Right lobe of liver (tissue), 6 donors: ENCODE results near the gene CCDC191. TPM values are rescaled to one million over a fixed set of nuclear protein-coding genes. Genes with fewer than 3 reads are reported as not detected.

Experiments
- ATAC-seq, 4 donors: fragments of 200-7000 bp; cut with Tn5 transposase; one replicate each; pipeline ENCODE4 v1.9.1; 2020; ENCODE audit warnings: mild to moderate bottlenecking in 4 of 4, moderate library complexity in 4 of 4
- DNase-seq, 3 donors: peaks; one replicate each; pipeline ENCODE4 v3.0.0-alpha.2; 2020
- H3K27ac ChIP-seq, 3 donors: fragments of 200-600 bp; one replicate each; pipeline ENCODE4 v1.8.0; 2022
- H3K27me3 ChIP-seq, 2 donors: fragments of 200-600 bp; one replicate each; pipeline ENCODE4 v1.8.0; 2022
- H3K36me3 ChIP-seq, 4 donors: fragments of 200-600 bp; sonication (generic) in 1 of 4; one replicate each; pipeline versions ENCODE4 v1.5.1 to v1.8.0; 2017 to 2022; ENCODE audit warnings: control low read depth in 1 of 4
- H3K4me1 ChIP-seq, 4 donors: fragments of 200-600 bp; sonication (generic) in 1 of 4; one replicate each; pipeline versions ENCODE4 v1.5.1 to v1.8.0; 2017 to 2022; ENCODE audit warnings: control low read depth in 1 of 4
- H3K4me3 ChIP-seq, 3 donors: fragments of 200-600 bp; one replicate each; pipeline ENCODE4 v1.8.0; 2022
- H3K9me3 ChIP-seq, 4 donors: fragments of 200-600 bp; sonication (generic) in 1 of 4; one replicate each; pipeline versions ENCODE4 v1.5.1 to v1.8.0; 2017 to 2022; ENCODE audit warnings: control low read depth in 1 of 4
- POLR2A ChIP-seq: fragments of 450-650 bp; IDR thresholded peaks from one replicate; pipeline ENCODE4 v1.6.1; 2017; ENCODE audit warnings: antibody characterized with exemption, mild to moderate bottlenecking
- WGBS: methylation state at CpG from one replicate; pipeline ENCODE4 v1.1.6; 2018; ENCODE audit warnings: low coverage, low lambda C conversion rate; ENCODE audit not compliant: insufficient coverage; ENCODE audit errors: missing lambda C conversion rate; 5-methylcytosine and 5-hydroxymethylcytosine counted together
- intact Hi-C, 2 donors: fragments of 100-400 bp; cut with DNase I; formaldehyde crosslinking; loops; one replicate each; pipeline versions ENCODE4 v1.11.2 to v1.14.1; 2022
- total RNA-seq, 6 experiments: library from RNA; depleted of rRNA in 2 of 6; stranded (reverse); fragments of >200 nt in 2 of 6; fragmentation: NEBNext Ultra II Directional in 3 of 6; extraction: Animal tissue kit (Norgen Biotek cat#: 25700) in 3 of 6; gene quantifications; one replicate each; pipeline versions ENCODE4 v1.1.0 to v1.2.4, GENCODE V29; 2016 to 2023
- TF ChIP-seq, protein P1 (sequence below), 4 donors: fragments of 200-600 bp in 3 of 4; fragments of 450-650 bp in 1 of 4; IDR thresholded peaks; one replicate each; pipeline versions ENCODE4 v1.5.1 to v1.8.0; 2016 to 2022; ENCODE audit warnings: antibody characterized with exemption in 4 of 4, mild to moderate bottlenecking in 2 of 4
- donor health status: DM: no; HTN: yes; CAD: no.
- donor health status: DM: no; HTN: no; CAD: no.
- donor health status: DM: no; HTN: no; CAD: no.
- donor health status: DM: no; HTN: yes; CAD: no.
- donor health status: DM: no; HTN: yes; CAD: no.

CCDC191 gene
- total RNA-seq, 6 experiments from 2014 or later, result 0.43 to 1.6 (median 0.96) TPM

DNA sequence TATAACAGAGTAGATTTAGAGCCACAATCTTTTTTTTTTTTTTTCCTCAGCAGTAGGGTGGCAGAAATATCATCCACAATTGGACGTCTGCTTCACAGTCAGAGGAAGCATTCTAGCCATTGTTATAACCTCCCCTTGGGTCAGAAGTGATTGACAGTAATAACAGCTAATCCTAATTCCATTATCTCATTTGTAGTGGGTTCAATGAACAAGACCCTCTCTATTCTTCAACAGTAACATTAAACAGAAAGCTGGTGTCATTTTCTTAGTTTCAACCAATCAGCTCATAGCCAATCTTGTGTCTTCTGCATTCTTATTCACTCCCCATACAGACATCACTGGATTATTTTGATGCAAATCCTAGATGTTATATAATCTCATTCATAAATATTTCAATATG lies 44.8 kb upstream of the CCDC191 start:
- Histone ChIP-seq H3K9me3 (no peaks in the 10 kb centered on the region), H3K27ac (no peak overlapping the region), H3K27me3 (no peaks in the 10 kb centered on the region), H3K4me3 (no peak overlapping the region), H3K36me3 (no peaks in the 10 kb centered on the region), H3K4me1 (no peaks in the 10 kb centered on the region)
- 35% methylated on average over 1 of the region's 1 CpG for WGBS
- ATAC-seq (no peak), DNase-seq (no peak)
- intact Hi-C loops, result no loop called here
- TF ChIP-seq, protein P1, sequence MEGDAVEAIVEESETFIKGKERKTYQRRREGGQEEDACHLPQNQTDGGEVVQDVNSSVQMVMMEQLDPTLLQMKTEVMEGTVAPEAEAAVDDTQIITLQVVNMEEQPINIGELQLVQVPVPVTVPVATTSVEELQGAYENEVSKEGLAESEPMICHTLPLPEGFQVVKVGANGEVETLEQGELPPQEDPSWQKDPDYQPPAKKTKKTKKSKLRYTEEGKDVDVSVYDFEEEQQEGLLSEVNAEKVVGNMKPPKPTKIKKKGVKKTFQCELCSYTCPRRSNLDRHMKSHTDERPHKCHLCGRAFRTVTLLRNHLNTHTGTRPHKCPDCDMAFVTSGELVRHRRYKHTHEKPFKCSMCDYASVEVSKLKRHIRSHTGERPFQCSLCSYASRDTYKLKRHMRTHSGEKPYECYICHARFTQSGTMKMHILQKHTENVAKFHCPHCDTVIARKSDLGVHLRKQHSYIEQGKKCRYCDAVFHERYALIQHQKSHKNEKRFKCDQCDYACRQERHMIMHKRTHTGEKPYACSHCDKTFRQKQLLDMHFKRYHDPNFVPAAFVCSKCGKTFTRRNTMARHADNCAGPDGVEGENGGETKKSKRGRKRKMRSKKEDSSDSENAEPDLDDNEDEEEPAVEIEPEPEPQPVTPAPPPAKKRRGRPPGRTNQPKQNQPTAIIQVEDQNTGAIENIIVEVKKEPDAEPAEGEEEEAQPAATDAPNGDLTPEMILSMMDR (IDR thresholded peaks at IDR 0.05), result no peak
- TF ChIP-seq POLR2A, result no peak

DNA sequence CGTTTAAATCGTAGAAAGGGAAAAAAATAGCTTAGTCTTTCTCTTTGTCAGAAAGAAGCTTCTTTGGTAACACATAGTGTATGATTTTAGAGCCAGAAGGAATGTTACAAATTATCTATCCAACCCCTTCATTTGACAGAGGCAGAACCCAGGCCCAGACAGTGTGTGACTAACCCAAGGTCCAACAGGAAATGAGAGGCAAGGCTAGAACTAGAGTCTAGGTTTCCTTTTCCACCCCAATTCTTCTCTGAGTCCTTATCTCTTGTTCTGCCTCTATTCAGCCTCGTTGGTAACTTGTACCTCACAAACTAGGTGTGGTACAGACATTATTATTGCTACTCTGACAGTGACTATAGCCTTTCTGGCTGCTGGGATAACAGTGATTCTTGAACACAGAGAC lies 39.5 kb upstream of the CCDC191 start:
- Histone ChIP-seq H3K27me3 (no peaks in the 10 kb centered on the region), H3K4me3 (no peak overlapping the region), H3K9me3 (no peaks in the 10 kb centered on the region), H3K36me3 (no peaks in the 10 kb centered on the region), H3K4me1 (no peaks in the 10 kb centered on the region), H3K27ac (no peak overlapping the region)
- DNase-seq (no peak), ATAC-seq (no peak)
- WGBS, result 55% methylated on average over 3 of the region's 3 CpGs
- TF ChIP-seq POLR2A, result no peak
- TF ChIP-seq, protein P1 (IDR thresholded peaks at IDR 0.05), result no peak
- intact Hi-C loops, result no loop called here

DNA sequence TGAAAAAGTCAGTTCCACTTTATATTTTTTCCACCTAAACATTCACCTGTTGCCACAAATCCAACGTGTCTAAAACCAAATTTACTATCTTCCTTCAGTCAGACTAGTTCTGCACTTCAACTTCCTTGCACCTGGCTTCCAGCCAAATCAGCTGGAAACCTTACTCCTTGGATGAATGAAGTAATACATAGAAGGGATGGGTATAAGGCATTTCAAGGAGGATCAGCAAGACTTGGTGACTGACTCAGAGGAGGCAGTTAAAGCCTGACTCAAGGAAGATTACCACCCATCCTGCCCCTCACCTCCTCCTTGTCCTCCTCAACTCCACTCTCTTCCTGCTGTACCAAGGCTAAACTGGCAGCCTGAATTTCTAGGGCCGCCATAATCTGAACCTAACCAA lies 37.3 kb upstream of the CCDC191 start:
- ATAC-seq (peak in 1 of 4 donors; percentile 20), DNase-seq (no peak)
- TF ChIP-seq, protein P1 (IDR thresholded peaks at IDR 0.05), result no peak
- TF ChIP-seq POLR2A, result no peak
- WGBS, result 5% methylated on average over 1 of the region's 2 CpGs
- Histone ChIP-seq H3K4me1 (no peaks in the 10 kb centered on the region), H3K36me3 (no peaks in the 10 kb centered on the region), H3K4me3 (no peak overlapping the region), H3K9me3 (no peaks in the 10 kb centered on the region), H3K27me3 (no peaks in the 10 kb centered on the region), H3K27ac (no peak overlapping the region)
- intact Hi-C loops, result no loop called here

DNA sequence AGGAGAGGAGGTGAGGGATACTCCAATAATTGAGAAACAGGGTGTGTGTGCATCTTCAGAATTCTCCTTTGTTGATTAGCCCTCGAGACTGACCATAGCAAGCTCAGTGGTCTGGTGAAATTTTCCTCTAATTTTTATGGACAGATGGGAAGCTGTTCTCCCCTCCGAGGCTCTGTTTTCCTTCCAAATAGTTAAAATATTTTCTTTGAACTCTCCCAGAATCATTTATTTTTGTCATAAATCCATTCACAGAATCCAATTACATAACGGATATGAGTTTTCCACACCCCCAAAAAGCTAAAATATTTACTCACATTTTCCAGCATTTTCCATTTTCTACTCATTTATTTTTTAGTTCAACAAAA lies 36.7 kb upstream of the CCDC191 start:
- Histone ChIP-seq H3K27me3 (no peaks in the 10 kb centered on the region), H3K36me3 (no peaks in the 10 kb centered on the region), H3K4me1 (no peaks in the 10 kb centered on the region), H3K9me3 (no peaks in the 10 kb centered on the region), H3K4me3 (no peak overlapping the region), H3K27ac (no peak overlapping the region)
- no peak for TF ChIP-seq POLR2A
- TF ChIP-seq, protein P1 (IDR thresholded peaks at IDR 0.05), result no peak
- 45% methylated on average over 3 of the region's 3 CpGs for WGBS
- no peak for DNase-seq
- no peak for ATAC-seq
- intact Hi-C loops, result no loop called here
